ENCODE results near the gene SREBF2.

DNA sequence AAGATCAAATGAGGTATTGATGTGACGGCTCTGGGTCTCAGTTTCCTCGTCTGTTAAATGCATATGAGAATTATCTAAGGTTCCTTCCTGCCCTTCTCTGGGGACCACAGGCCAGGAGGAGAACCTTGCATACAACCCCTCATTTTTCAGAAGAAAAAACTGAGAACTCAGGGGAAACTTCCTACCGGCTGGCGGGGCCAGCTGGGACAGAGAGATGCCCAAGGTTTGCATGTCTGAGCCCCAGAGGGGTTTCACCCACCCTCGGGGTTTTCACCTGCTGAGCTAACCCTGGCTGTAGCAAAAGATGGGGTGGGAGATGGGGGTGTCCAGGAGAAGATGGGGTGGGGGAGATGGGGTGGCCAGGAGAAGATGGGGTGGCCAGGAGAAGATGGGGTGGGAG is 89.4 kb downstream of the SREBF2 start:
- TF ChIP-seq, protein P1, sequence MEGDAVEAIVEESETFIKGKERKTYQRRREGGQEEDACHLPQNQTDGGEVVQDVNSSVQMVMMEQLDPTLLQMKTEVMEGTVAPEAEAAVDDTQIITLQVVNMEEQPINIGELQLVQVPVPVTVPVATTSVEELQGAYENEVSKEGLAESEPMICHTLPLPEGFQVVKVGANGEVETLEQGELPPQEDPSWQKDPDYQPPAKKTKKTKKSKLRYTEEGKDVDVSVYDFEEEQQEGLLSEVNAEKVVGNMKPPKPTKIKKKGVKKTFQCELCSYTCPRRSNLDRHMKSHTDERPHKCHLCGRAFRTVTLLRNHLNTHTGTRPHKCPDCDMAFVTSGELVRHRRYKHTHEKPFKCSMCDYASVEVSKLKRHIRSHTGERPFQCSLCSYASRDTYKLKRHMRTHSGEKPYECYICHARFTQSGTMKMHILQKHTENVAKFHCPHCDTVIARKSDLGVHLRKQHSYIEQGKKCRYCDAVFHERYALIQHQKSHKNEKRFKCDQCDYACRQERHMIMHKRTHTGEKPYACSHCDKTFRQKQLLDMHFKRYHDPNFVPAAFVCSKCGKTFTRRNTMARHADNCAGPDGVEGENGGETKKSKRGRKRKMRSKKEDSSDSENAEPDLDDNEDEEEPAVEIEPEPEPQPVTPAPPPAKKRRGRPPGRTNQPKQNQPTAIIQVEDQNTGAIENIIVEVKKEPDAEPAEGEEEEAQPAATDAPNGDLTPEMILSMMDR (IDR thresholded peaks at IDR 0.05; ENCODE audit: control extremely low read depth in 1 of 3, insufficient read depth in 1 of 3, low read depth in 1 of 3, low read length in 3 of 3): no peak
- TF ChIP-seq KDM4A (IDR thresholded peaks at IDR 0.05; ENCODE audit: low read depth, low read length, severe bottlenecking): no peak
- no peak for TF ChIP-seq CEBPB (IDR thresholded peaks at IDR 0.05; ENCODE audit: low read depth, low read length)
- no peak for TF ChIP-seq EGR1 (IDR thresholded peaks at IDR 0.05; ENCODE audit: borderline replicate concordance, low read depth, low read length)
- no peak for TF ChIP-seq EZH2 (IDR thresholded peaks at IDR 0.05; ENCODE audit: low read depth, low read length, severe bottlenecking)
- no peak for TF ChIP-seq GABPA (IDR thresholded peaks at IDR 0.05; ENCODE audit: borderline replicate concordance, insufficient read depth, low read length)
- TF ChIP-seq FOSL1 (IDR thresholded peaks at IDR 0.05; ENCODE audit: insufficient read depth, low read depth, low read length): no peak
- no peak for TF ChIP-seq EP300 (IDR thresholded peaks at IDR 0.05; ENCODE audit: borderline replicate concordance in 1 of 2, low read depth in 2 of 2, low read length in 2 of 2)
- TF ChIP-seq YY1 (IDR thresholded peaks at IDR 0.05; ENCODE audit: low read depth, low read length): no peak

Measured in H1 (cell line).